IPS-18c (cell line): ENCODE results near the gene PRR9.
"Not testable (repeated sequence)": the region's sequence is repeated elsewhere in the genome, so short reads cannot be mapped to it uniquely, and the experiment has no call there.

Experiments
- H3K4me3 ChIP-seq: 2 replicates; pipeline ENCODE4 v1.7.0; 2013; ENCODE audit warnings: low read depth, mild to moderate bottlenecking, low read length, moderate library complexity; ENCODE audit not compliant: insufficient read depth
- H3K9me3 ChIP-seq: one replicate; pipeline ENCODE4 v1.6.1; 2013; ENCODE audit warnings: mild to moderate bottlenecking, low read length, moderate library complexity; ENCODE audit not compliant: control insufficient read depth, insufficient read depth

PRR9 gene

GRCh38 chr1:153217212-153217611 is at the start of gene PRR9:
TSS of gene PRR9 (plus strand) at chr1:153217584. CDS start at chr1:153218145, 561 bp downstream.
- Histone ChIP-seq H3K4me3 (no peak within 1 kb of the TSS), H3K9me3 (peaks cover 2% of the 10 kb centered on the region)

GRCh38 chr1:153168686-153169085 is 48.7 kb upstream of the PRR9 start:
- H3K9me3 ChIP-seq: no peaks in the 10 kb centered on the region

DNA sequence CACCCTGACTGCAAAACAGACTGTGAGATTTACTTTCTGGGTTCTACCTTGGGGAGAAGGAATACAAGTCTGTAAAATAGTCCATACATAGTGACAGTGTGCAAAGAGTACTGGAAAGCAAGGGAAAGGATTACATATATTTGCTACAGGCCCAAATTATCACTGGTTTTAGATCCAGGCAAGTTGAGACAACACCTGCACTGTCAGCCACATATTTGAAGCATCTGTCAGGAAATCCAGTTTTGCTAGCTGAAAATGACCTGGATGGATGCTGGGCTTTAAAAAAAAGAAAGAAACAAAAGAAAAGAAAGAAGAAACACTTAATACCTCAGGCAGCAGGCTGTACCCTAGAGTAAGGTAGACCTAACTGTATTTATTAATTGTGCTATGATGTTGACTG is 42.8 kb upstream of the PRR9 start:
- H3K4me3 ChIP-seq: no peak overlapping the region
- H3K9me3 ChIP-seq: no peaks in the 10 kb centered on the region

More at GRCh38 chr1:153168686-153169085, 48.7 kb upstream of the PRR9 start:
- no peak overlapping the region for H3K4me3 ChIP-seq

DNA sequence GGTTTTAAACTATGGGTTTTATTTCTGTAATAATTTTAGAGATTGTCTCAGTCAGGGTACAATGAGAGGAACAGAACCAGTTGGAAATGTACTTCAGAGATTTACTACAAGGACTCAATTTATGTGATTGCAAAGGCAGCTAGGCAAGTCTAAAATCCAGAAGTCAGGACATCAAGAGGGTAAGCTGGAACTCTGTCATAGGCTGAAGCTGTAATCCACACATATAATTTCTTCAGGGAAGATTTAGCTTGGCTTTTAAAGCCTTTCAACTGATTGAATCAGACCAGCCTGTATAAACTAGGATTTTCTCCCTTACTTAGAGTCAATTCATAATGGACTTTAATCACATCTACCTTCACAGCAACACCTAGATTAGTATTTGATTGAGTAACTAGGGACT is 38.5 kb upstream of the PRR9 start:
- H3K4me3 ChIP-seq: no peak overlapping the region

DNA sequence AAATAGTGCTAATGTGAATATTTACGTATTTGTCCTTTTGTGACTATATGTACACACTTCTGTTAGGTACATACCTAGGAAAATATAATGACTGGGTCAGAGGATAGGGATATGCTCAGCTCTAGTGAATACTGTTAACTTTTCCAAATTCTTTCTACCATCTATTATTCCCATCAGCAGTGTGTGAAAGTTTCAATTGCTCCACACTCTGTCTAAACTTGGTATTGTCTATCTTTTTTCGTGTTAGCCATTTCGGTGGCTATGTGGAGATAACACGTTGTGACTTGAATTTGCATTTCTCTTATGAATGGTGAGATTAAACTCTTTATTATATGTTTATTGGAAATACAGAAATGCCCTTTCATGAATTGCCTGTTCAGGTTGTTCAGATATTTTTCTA is 36.8 kb upstream of the PRR9 start:
- no peak overlapping the region for H3K4me3 ChIP-seq
- H3K9me3 ChIP-seq: no peaks in the 10 kb centered on the region

More for the DNA sequence above, 38.5 kb upstream of the PRR9 start:
- no peaks in the 10 kb centered on the region for H3K9me3 ChIP-seq

GRCh38 chr1:153188301-153188700 is 29.1 kb upstream of the PRR9 start:
- H3K4me3 ChIP-seq, H3K9me3 ChIP-seq: not testable (repeated sequence)

DNA sequence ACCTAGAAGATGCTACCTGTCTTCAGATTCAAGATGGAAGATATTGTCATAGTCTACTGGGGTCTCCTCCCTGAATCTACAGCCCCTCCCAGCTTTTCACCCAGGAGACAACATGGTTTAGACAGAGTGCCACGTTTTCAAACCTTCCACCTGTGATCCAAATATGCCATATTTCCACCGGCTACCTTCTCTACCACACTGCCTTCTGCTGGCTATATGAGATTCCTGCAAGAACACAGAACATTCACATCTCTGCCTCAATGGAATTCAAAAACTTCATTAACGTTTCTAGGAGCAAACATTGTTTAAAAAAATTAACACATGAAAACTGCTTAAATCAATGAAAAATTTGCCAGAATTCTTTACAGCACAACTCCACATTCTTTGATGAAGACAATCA is 27.0 kb upstream of the PRR9 start:
- H3K9me3 ChIP-seq: no peaks in the 10 kb centered on the region
- H3K4me3 ChIP-seq: no peak overlapping the region

DNA sequence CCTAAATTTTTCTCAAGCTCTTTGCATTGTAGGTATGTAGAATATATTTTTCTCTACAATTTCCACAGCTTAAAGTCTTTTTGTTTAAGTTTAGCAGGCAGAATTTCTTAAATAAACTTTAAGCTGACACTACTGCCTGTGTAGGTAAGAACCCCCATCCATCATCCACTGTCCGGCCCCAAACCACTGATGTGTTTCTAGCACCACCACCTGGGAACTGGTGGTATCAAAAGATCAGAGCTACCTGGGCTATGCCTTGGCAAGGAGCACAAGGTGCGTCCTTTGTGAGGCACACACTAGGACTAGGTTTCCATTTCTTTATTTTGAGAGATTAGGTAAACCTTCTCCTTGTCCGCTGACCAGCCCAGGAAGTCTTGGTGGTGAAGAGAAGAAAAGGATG is 24.7 kb upstream of the PRR9 start:
- no peaks in the 10 kb centered on the region for H3K9me3 ChIP-seq
- H3K4me3 ChIP-seq: no peak overlapping the region

GRCh38 chr1:153194331-153195050 is 22.9 kb upstream of the PRR9 start:
- no peaks in the 10 kb centered on the region for H3K9me3 ChIP-seq
- no peak overlapping the region for H3K4me3 ChIP-seq

DNA sequence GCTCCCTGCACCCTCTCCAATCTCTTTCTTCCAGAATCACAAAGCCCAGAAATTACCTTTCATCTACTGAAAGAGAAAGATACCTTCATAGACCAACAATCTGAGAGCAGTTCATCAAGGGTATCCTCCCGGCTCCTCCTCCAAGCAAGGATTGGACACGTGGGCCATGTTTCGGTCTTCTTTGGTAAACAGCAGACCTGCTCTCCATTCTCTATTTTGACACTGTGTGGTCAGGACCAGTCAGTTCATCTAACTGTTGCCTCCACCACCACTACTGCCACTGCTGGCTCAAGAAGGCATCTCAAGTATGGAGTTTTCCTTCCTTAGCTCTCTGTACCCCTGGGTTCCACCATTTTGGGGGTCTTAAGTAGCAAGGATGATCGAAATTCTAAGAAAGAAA is 22.2 kb upstream of the PRR9 start:
- Histone ChIP-seq H3K9me3 (no peaks in the 10 kb centered on the region), H3K4me3 (no peak overlapping the region)

DNA sequence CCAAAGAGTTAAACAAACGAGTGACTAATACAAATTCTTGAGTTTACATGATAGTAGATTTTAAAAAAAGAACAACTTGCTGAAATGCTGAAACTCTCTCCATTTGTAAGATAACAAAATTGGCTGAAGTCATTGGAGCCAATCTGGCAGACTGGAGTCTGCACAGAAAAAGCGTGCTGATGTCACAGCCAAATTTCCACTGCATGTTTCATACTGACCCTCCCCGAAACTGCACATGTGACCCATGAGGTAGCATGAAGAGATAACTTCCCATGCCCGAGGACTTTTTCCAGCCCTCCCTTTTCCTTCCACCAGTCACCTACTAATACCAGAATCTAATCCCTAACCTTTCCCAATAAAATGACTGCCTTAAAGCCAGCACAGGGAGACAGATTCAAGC is 15.4 kb upstream of the PRR9 start:
- no peak overlapping the region for H3K4me3 ChIP-seq
- H3K9me3 ChIP-seq: no peaks in the 10 kb centered on the region

- Histone ChIP-seq H3K4me3 (no peak within 1 kb of the TSS), H3K9me3 (no peaks in the 10 kb centered on the region)
Measured at GRCh38 chr1:153203130-153203529, 14.3 kb upstream of the PRR9 start, which contains the start of gene LELP1. TSS of gene LELP1 (plus strand) at chr1:153203430. CDS start at chr1:153204708, 1,278 bp downstream.

GRCh38 chr1:153206631-153207030 is 10.8 kb upstream of the PRR9 start:
- Histone ChIP-seq H3K4me3 (no peak overlapping the region), H3K9me3 (no peaks in the 10 kb centered on the region)

DNA sequence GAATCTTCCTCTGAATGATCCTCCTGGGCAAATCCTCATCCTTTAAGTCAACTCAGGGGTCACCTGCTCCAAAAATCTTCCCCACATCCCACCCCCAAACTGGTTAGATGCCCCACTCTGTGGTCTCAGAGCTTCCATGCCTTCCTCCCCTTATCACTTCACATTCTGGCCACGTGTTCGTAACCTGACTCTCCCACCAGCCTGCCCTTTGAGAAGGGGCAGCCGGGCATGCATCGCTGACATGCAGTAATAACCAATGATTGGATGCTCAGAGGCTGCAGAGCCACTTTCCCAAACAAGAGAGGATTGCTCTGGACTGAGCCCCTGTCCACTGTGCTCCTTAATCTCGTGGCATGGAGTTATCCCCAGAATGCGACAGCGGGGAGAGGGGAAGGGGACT is 7.2 kb upstream of the PRR9 start:
- no peaks in the 10 kb centered on the region for H3K9me3 ChIP-seq
- H3K4me3 ChIP-seq: no peak overlapping the region

DNA sequence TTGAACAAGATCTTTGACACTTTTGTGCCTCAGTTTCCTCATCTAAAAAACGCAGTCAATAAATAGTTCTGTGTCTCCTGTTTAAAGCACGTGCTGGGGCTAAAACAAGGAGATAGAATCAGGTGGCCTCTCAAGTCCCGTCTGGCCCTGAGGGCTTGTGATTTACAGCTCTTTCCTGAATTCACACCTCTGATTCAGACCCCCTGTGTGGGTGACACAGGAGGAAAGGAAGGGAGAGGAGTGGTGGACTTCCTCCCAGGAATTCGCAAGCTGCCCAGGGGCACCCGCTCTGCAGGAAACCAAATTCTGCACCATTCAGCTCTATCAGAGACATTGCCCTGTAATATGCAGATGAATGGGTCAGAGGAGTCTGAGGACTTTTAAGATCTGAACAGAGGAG is 5.2 kb upstream of the PRR9 start:
- H3K9me3 ChIP-seq: no peaks in the 10 kb centered on the region
- no peak overlapping the region for H3K4me3 ChIP-seq

DNA sequence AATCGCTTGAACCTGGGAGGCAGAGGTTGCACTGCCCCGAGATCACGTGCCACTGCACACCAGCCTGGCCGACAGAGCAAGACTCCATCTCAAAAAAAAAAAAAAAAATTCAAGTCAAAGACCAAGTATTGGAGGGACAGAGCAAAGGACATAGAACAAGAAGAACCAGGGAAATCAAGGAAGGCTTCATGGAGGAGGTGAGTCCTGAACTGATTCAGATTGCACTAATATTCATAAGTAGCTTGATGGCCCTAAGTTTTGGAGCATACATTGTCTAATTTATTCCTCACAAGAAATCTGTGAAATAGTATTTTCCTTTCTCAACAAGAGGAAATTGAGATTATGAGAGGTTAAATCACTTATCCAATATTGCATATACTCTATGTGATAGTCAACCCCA is 3.9 kb upstream of the PRR9 start:
- no peaks in the 10 kb centered on the region for H3K9me3 ChIP-seq
- H3K4me3 ChIP-seq: no peak overlapping the region

GRCh38 chr1:153217744-153218416 is 496 bp downstream of the PRR9 start:
- no peak overlapping the region for H3K4me3 ChIP-seq
- H3K9me3 ChIP-seq: peaks cover 2% of the 10 kb centered on the region

DNA sequence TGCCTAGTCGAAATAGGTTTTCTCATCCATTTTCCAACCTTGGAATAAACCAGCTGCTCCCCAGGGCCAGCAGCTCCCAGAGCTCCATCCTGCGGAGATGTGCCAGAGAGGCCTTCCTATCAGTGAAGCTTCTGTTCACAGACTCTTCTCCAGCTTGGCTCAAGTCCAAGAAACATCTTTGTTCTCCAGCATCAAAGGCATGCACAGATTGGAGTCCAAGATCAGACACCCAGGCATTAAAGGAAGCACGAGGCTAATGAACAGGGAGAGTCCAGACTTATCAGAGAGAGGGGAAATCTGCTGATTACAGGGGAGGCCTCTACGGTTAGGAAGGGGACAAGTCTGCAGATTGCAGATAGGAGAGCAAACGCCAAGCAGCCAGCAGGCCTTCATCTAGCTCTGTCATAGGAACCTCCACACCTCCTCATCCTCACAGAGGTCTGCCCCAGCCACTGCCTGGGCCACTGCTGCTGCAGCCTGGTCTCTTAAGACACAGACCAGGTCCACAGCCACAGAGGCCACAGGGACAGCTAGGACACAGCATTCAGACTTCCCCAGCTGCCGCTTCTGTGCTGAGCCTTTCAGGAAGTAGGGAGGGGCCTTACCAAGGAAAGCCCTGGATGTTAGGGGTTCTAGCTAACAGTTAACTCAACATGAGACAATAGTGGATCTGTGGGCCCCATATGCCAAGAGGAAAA is 3.4 kb downstream of the PRR9 start:
- Histone ChIP-seq H3K4me3 (no peak overlapping the region), H3K9me3 (peaks cover 2% of the 10 kb centered on the region)
